NCI-H1105 treated with DMSO at 0.1 percent for 48 hours (cell line): Measurements from ENCODE around the gene KLHL26.

ENCODE experiments used
- DNase-seq: peaks from one replicate; lab custom pipeline; 2025; lab: John Stamatoyannopoulos, UW

The KLHL26 gene

GRCh38 chr19:18718846-18719458 lies 82.1 kb downstream of the KLHL26 start:
- DNase-seq, result no peak

GRCh38 chr19:18719541-18719940 lies 82.7 kb downstream of the KLHL26 start:
- no peak for DNase-seq
